GM12891 (cell line): ENCODE measurements around the gene MAGEB18. TPM values are rescaled to one million over a fixed set of nuclear protein-coding genes. Genes with fewer than 3 reads are reported as not detected.

ENCODE experiments used
- DNase-seq: peaks from one replicate; pipeline ENCODE4 v3.0.0; 2011; ENCODE audit warnings: low spot score; ENCODE audit not compliant: insufficient read length
- FAIRE-seq: peaks from 2 replicates; lab custom pipeline; 2011; peaks lifted over from hg19 to GRCh38; lab: Jason Lieb, UNC
- PAX5 ChIP-seq: IDR thresholded peaks from 2 replicates; pipeline ENCODE4 v1.6.1; 2011; ENCODE audit warnings: low read length, moderate library complexity, mild to moderate bottlenecking; ENCODE audit not compliant: insufficient read depth, severe bottlenecking
- POLR2A ChIP-seq: IDR thresholded peaks from 2 replicates; pipeline ENCODE4 v1.6.1; 2011; ENCODE audit warnings: low read depth, low read length, control low read depth
- POLR2AphosphoS5 ChIP-seq: IDR thresholded peaks from 2 replicates; pipeline ENCODE4 v1.6.1; 2011; ENCODE audit warnings: low read depth, low read length, control low read depth
- POU2F2 ChIP-seq: IDR thresholded peaks from 2 replicates; pipeline ENCODE4 v1.6.1; 2011; ENCODE audit warnings: low read depth, mild to moderate bottlenecking, control low read depth, low read length, moderate library complexity
- SPI1 ChIP-seq: IDR thresholded peaks from 2 replicates; pipeline ENCODE4 v1.6.1; 2011; ENCODE audit warnings: low read depth, low read length, control low read depth
- TAF1 ChIP-seq: IDR thresholded peaks from 2 replicates; pipeline ENCODE4 v1.6.1; 2011; ENCODE audit warnings: low read depth, low read length, control low read depth
- polyA plus RNA-seq: library from polyadenylated mRNA; unstranded; fragments of >200 nt; gene quantifications from one replicate; pipeline ENCODE4 v1.2.1, GENCODE V29; 2012; ENCODE audit warnings: low read depth, missing spikeins, inconsistent platforms; ENCODE audit not compliant: missing spikeins

Gene MAGEB18
- polyA plus RNA-seq = not detected

DNA sequence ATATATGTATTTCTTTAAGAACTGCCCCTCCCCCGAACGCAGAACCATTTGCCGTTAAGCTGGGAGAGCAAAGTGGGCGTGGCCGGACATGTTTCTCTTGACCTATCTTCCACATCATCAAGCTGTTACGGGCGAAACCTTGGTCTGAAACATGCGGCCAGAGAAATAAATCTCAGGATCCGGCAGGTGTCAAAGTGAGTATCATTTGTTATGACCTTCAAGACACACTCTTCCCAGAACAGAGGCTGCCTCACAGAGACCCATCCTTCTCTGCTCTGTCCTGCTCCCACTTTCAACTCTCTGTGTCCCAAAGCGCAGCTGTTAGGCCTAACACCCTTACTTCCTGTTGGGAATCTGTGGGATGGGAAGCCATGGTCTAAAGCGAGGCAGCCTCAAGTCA lies at the start of gene MAGEB18:
TSS of gene MAGEB18 (plus strand) at position 70 of the 400 bp plus-strand sequence. CDS start 643 bp downstream, outside the sequence.
- FAIRE-seq = no peak
- TF ChIP-seq POU2F2 (no peak), TAF1 (no peak), SPI1 (no peak), PAX5 (no peak), POLR2A (no peak), POLR2AphosphoS5 (no peak)
- DNase-seq = no peak

DNA sequence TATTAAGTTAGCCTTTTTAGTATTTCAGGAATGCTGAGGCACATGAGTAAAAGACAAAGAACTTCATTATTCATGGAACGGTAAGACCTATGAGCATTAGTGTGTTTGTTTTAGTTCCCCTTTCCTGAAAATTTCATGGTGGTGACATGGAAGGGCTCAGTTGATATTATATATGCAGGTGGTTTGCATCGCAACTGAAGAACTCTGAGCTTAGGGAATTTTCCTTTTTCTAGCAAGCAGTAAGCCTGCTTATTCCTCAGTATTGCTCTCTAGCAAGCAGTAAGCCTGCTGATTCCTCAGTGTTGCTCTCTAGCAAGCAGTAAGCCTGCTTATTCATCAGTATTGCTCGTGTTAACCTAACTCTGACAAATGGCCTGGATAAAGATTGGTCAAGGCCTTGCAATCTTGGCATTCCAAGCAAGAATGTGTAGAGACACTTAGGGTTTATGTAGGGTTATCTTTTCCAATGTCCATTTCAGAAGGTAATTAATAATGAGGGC lies 37.7 kb upstream of the MAGEB18 start:
- DNase-seq (no peak), FAIRE-seq (no peak)
- TF ChIP-seq TAF1 (no peak), POLR2AphosphoS5 (no peak), POLR2A (no peak), POU2F2 (no peak)

- no peak for FAIRE-seq
- TF ChIP-seq TAF1 (no peak), PAX5 (no peak), POLR2A (no peak), POU2F2 (no peak), POLR2AphosphoS5 (no peak), SPI1 (no peak)
Measured at GRCh38 chrX:26109142-26109541, 29.0 kb upstream of the MAGEB18 start.

DNA sequence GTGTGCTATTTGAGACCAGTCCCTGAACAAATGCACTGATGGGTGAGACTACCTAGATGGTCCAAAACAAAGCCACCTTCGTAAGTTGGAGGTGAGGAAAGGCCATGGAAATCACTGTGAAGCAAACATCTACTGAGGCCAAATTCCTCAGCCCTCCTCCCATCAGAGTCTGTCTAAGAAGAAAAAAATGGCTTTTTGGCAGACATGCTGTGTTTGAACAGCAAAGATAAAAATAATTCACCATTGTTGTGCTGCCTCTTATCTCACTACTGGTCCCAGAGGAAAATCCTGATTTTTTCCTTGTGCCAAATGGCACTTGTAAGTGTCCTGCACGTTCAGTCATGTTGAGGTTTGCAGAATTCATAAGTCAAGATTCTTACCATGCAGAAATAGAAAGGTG lies 7.9 kb downstream of the MAGEB18 start:
- no peak for TF ChIP-seq POU2F2
- TF ChIP-seq POLR2AphosphoS5 = no peak
- no peak for TF ChIP-seq PAX5
- TF ChIP-seq SPI1 = no peak
- TF ChIP-seq POLR2A = no peak
- no peak for TF ChIP-seq TAF1
- FAIRE-seq = no peak
- no peak for DNase-seq

More at GRCh38 chrX:26109142-26109541, 29.0 kb upstream of the MAGEB18 start:
- DNase-seq = no peak

GRCh38 chrX:26160301-26160700 lies 22.2 kb downstream of the MAGEB18 start, which contains the start of gene MAGEB6B:
MAGEB6B (plus strand) TSS chrX:26160601; CDS start chrX:26160601, 0 bp downstream.
- FAIRE-seq (no peak), DNase-seq (no peak)

More at GRCh38 chrX:26160301-26160700, 22.2 kb downstream of the MAGEB18 start, which contains the start of gene MAGEB6B:
- TF ChIP-seq SPI1 = no peak
- no peak for TF ChIP-seq TAF1
- TF ChIP-seq POLR2AphosphoS5 = no peak
- no peak for TF ChIP-seq POU2F2
- TF ChIP-seq POLR2A = no peak
- no peak for TF ChIP-seq PAX5
